HepG2 (cell line): ENCODE data around the gene MRPL58. TPM values are rescaled to one million over a fixed set of nuclear protein-coding genes. Genes with fewer than 3 reads are reported as not detected.

ENCODE experiments used
- ARID2 ChIP-seq: sonication (generic); formaldehyde crosslinking; IDR thresholded peaks from 2 replicates; pipeline ENCODE4 v1.8.1; 2022; ENCODE audit warnings: mild to moderate bottlenecking, missing genetic modification reagents, borderline replicate concordance
- EEA1 ChIP-seq: sonication (generic); formaldehyde crosslinking; IDR thresholded peaks from 2 replicates; pipeline ENCODE4 v1.5.1; 2020; ENCODE audit warnings: mild to moderate bottlenecking, missing genetic modification reagents, borderline replicate concordance
- KDM4B ChIP-seq: sonication (generic); formaldehyde crosslinking; IDR thresholded peaks from 2 replicates; pipeline ENCODE4 v1.4.0; 2020; ENCODE audit warnings: missing genetic modification reagents
- MTA1 ChIP-seq: sonication (generic); formaldehyde crosslinking; IDR thresholded peaks from 2 replicates; pipeline ENCODE4 v1.4.0; 2020; ENCODE audit warnings: missing genetic modification reagents, mild to moderate bottlenecking, borderline replicate concordance
- MYNN ChIP-seq: sonication (generic); formaldehyde crosslinking; IDR thresholded peaks from 2 replicates; pipeline ENCODE4 v1.4.0; 2020; ENCODE audit warnings: mild to moderate bottlenecking, low read depth, missing genetic modification reagents
- NFYB ChIP-seq: sonication (generic); formaldehyde crosslinking; IDR thresholded peaks from 2 replicates; pipeline ENCODE4 v1.4.0; 2020; ENCODE audit warnings: missing genetic modification reagents
- STAG1 ChIP-seq: sonication (generic); formaldehyde crosslinking; IDR thresholded peaks from 2 replicates; pipeline ENCODE4 v1.4.0; 2020; ENCODE audit warnings: missing genetic modification reagents
- ZNF619 ChIP-seq: sonication (generic); formaldehyde crosslinking; IDR thresholded peaks from 2 replicates; pipeline ENCODE4 v1.4.0; 2020; ENCODE audit warnings: mild to moderate bottlenecking, missing genetic modification reagents
- ZNF660 ChIP-seq: sonication (generic); formaldehyde crosslinking; IDR thresholded peaks from 2 replicates; pipeline ENCODE4 v1.5.1; 2020; ENCODE audit warnings: mild to moderate bottlenecking, low read depth, missing genetic modification reagents, borderline replicate concordance
- ZNF780A ChIP-seq: sonication (generic); formaldehyde crosslinking; IDR thresholded peaks from 2 replicates; pipeline ENCODE4 v1.8.0; 2022; ENCODE audit warnings: mild to moderate bottlenecking, missing genetic modification reagents, moderate library complexity
- polyA plus RNA-seq, 8 experiments: library from polyadenylated mRNA; depleted of rRNA in 3 of 8; stranded (reverse) in 7 of 8; unstranded in 1 of 8; fragments of >200 nt; fragmentation: Illumina TruSeq in 4 of 8; extraction: Trizol in 4 of 8; gene quantifications; 2 replicates each; pipeline versions ENCODE4 v1.2.1 to v1.2.3, GENCODE V29; 2011 to 2016; ENCODE audit warnings: low read depth in 4 of 8, missing spikeins in 1 of 8, mixed read lengths in 1 of 8; ENCODE audit not compliant: insufficient read depth in 1 of 8
- total RNA-seq, 5 experiments: library from RNA; depleted of rRNA; stranded (reverse); fragments of >200 nt; fragmentation: Illumina TruSeq; extraction: Trizol; gene quantifications; 2 replicates each; pipeline ENCODE4 v1.2.3, GENCODE V29; 2016; ENCODE audit warnings: low read depth in 1 of 5
- TF ChIP-seq, protein P1 (sequence below), 2 experiments: fragments of 450-650 bp in 1 of 2; sonication (generic) in 1 of 2; formaldehyde crosslinking in 1 of 2; IDR thresholded peaks; 2 replicates each; pipeline versions ENCODE4 v1.6.1 to v1.8.0; 2016 to 2022; ENCODE audit warnings: antibody characterized with exemption in 1 of 2, mild to moderate bottlenecking in 1 of 2, missing genetic modification reagents in 1 of 2
- TF ChIP-seq, protein P2 (sequence below): sonication (generic); formaldehyde crosslinking; conservative IDR thresholded peaks from 2 replicates; pipeline ENCODE4 v1.8.0; 2022; ENCODE audit warnings: low read depth, missing genetic modification reagents
- TF ChIP-seq, protein P3 (sequence below): sonication (generic); formaldehyde crosslinking; IDR thresholded peaks from 2 replicates; pipeline ENCODE4 v1.4.0; 2020; ENCODE audit warnings: mild to moderate bottlenecking, missing genetic modification reagents
- TF ChIP-seq, protein P4 (sequence below): sonication (generic); formaldehyde crosslinking; IDR thresholded peaks from 2 replicates; pipeline ENCODE4 v1.8.0; 2022; ENCODE audit warnings: missing genetic modification reagents, low read depth, mild to moderate bottlenecking, borderline replicate concordance

The MRPL58 gene
- total and polyA plus RNA-seq, 2 of the 13 experiments (the other 11 are each of a cell fraction or from before 2014, with no cell fraction given) = 44.9 to 68.9 TPM

DNA sequence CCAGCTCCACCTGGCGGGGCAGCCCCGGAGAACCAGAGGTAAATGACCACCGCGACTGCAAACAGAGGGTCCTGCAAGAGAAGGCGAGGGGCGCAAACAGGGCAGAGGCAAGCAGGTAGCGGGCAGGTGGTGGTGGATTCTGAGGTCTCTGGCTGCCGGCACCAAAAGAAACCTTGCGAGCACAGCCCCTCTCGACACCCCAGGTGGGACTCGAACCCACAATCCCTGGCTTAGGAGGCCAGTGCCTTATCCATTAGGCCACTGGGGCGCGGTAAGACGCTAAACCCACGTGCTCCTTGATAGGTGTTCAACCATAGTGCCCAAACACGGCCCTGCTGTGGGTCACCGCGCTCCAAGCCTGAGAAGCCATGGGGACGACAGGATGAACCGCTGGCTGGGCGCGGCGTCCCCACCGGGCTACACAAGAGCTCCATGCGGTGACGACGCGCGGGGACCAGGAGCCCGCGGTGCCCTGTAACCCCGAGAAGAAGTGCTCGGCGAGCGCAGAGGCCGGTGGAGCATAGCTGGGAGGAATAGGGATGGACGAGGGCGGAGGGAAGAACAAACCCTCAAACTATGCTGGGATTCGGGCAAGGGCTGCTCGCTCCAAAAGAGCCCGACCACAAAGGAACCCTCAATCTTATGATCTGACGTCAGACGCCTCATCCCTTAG lies 21.9 kb downstream of the MRPL58 start (continued):
- TF ChIP-seq, protein P1, sequence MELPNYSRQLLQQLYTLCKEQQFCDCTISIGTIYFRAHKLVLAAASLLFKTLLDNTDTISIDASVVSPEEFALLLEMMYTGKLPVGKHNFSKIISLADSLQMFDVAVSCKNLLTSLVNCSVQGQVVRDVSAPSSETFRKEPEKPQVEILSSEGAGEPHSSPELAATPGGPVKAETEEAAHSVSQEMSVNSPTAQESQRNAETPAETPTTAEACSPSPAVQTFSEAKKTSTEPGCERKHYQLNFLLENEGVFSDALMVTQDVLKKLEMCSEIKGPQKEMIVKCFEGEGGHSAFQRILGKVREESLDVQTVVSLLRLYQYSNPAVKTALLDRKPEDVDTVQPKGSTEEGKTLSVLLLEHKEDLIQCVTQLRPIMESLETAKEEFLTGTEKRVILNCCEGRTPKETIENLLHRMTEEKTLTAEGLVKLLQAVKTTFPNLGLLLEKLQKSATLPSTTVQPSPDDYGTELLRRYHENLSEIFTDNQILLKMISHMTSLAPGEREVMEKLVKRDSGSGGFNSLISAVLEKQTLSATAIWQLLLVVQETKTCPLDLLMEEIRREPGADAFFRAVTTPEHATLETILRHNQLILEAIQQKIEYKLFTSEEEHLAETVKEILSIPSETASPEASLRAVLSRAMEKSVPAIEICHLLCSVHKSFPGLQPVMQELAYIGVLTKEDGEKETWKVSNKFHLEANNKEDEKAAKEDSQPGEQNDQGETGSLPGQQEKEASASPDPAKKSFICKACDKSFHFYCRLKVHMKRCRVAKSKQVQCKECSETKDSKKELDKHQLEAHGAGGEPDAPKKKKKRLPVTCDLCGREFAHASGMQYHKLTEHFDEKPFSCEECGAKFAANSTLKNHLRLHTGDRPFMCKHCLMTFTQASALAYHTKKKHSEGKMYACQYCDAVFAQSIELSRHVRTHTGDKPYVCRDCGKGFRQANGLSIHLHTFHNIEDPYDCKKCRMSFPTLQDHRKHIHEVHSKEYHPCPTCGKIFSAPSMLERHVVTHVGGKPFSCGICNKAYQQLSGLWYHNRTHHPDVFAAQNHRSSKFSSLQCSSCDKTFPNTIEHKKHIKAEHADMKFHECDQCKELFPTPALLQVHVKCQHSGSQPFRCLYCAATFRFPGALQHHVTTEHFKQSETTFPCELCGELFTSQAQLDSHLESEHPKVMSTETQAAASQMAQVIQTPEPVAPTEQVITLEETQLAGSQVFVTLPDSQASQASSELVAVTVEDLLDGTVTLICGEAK (IDR thresholded peaks at IDR 0.05) = no peak
- TF ChIP-seq, protein P1 (CRISPR knock-in tag; IDR thresholded peaks at IDR 0.05) = peak; percentile 70
- TF ChIP-seq, protein P2, sequence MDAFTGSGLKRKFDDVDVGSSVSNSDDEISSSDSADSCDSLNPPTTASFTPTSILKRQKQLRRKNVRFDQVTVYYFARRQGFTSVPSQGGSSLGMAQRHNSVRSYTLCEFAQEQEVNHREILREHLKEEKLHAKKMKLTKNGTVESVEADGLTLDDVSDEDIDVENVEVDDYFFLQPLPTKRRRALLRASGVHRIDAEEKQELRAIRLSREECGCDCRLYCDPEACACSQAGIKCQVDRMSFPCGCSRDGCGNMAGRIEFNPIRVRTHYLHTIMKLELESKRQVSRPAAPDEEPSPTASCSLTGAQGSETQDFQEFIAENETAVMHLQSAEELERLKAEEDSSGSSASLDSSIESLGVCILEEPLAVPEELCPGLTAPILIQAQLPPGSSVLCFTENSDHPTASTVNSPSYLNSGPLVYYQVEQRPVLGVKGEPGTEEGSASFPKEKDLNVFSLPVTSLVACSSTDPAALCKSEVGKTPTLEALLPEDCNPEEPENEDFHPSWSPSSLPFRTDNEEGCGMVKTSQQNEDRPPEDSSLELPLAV (CRISPR knock-in tag) = no peak
- TF ChIP-seq KDM4B (CRISPR knock-in tag) (peak; percentile 88; the same call in 1 of the 2 replicates), NFYB (CRISPR knock-in tag) (no peak; the same call in 1 of the 2 replicates), MYNN (CRISPR knock-in tag) (no peak; the same call in 1 of the 2 replicates), ZNF780A (CRISPR knock-in tag) (0 out of 2 replicates have a peak, but pooled peaks have one; percentile 3), STAG1 (no peak; the same call in 1 of the 2 replicates), ZNF660 (CRISPR knock-in tag) (no peak), MTA1 (CRISPR knock-in tag) (0 out of 2 replicates have a peak, but pooled peaks have one; percentile 59), ARID2 (CRISPR knock-in tag) (peak; percentile 70; the same call in 1 of the 2 replicates), EEA1 (CRISPR knock-in tag) (0 out of 2 replicates have a peak, but pooled peaks have one; percentile 63), ZNF619 (peak; percentile 96; the same call in 1 of the 2 replicates)
- TF ChIP-seq, protein P3, sequence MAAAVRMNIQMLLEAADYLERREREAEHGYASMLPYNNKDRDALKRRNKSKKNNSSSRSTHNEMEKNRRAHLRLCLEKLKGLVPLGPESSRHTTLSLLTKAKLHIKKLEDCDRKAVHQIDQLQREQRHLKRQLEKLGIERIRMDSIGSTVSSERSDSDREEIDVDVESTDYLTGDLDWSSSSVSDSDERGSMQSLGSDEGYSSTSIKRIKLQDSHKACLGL (CRISPR knock-in tag) = peak; percentile 90
- TF ChIP-seq, protein P4, sequence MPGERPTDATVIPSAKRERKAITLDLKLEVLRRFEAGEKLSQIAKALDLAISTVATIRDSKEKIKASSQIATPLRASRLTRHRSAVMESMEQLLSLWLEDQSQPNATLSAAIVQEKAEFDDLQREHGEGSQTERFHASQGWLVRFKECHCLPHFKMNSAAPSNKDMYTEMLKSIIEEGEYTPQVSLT (CRISPR knock-in tag) = 0 out of 2 replicates have a peak, but pooled peaks have one; percentile 37
